ENCODE measurements around the gene NCKAP5.

Gene NCKAP5

DNA sequence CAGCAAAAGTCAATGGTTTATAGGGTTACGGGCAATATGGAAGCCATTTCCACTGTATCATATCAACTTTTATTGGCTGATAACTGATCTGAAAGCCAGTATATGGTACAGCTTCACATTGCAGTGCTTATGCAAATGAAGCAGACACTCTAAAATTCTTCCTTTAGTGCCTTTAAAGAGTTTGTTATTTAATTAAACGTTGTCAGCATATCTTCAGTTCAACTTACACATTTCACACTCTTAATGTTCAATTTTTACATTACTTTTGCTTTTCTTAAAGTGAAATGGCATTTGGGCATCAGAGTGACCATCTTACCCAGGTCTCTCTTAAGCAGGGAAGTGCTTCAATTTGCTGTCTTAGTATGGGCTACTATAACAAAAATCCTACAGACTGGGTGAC is 420.1 kb downstream of the NCKAP5 start:
- Mint-ChIP-seq H3K9me3 (no peaks in the 10 kb centered on the region), H3K27me3 (ENCODE audit: low read depth) (no peaks in the 10 kb centered on the region), H3K4me3 (no peak overlapping the region), H3K4me1 (ENCODE audit: low read depth) (no peaks in the 10 kb centered on the region), H3K27ac (no peak overlapping the region), H3K36me3 (ENCODE audit: low read depth) (no peaks in the 10 kb centered on the region)

DNA sequence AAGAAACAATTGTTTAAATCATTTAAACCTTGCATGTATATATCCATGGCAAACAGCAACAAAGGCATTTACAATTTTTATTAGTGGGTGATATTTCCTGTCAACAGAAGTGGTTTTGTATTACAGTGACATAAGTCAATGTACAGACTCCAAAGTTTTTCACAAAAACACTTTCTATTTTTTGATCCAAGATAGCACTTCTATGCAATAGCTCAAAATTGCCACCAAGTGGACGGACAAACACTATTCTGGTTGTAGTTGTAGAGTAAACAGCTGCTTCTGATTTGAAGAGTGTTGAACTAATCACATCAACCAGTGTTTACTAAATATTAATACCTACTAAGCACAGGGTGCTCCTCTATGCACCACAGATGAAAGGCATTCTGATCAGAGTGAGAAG is 421.4 kb downstream of the NCKAP5 start:
- no peaks in the 10 kb centered on the region for H3K4me1 Mint-ChIP-seq (ENCODE audit: low read depth)
- no peaks in the 10 kb centered on the region for H3K36me3 Mint-ChIP-seq (ENCODE audit: low read depth)
- H3K27ac Mint-ChIP-seq = no peak overlapping the region
- H3K9me3 Mint-ChIP-seq = no peaks in the 10 kb centered on the region
- H3K4me3 Mint-ChIP-seq = no peak overlapping the region
- no peaks in the 10 kb centered on the region for H3K27me3 Mint-ChIP-seq (ENCODE audit: low read depth)

DNA sequence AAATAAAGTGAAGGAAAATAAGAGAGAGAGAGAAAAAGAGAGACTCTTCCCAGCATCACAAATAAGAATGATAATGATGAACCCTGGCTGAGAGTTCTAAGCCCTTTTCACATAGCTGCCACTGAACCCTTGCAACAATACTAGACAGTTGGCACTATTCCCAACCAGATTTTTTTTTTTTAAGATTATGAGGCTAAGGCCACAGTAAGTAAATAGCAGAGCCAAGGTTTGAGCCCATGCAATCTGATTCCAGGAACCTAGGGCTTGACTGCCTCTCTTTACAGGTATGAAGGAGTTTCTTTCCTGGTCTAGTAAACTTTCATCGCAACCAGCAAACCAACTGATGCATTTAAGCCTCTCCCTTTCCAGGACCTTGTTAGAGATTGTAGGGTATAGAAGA is 424.6 kb downstream of the NCKAP5 start:
- Mint-ChIP-seq H3K27ac (no peak overlapping the region), H3K27me3 (ENCODE audit: low read depth) (no peaks in the 10 kb centered on the region), H3K4me1 (ENCODE audit: low read depth) (no peaks in the 10 kb centered on the region), H3K36me3 (ENCODE audit: low read depth) (no peaks in the 10 kb centered on the region), H3K4me3 (no peak overlapping the region), H3K9me3 (no peaks in the 10 kb centered on the region)

DNA sequence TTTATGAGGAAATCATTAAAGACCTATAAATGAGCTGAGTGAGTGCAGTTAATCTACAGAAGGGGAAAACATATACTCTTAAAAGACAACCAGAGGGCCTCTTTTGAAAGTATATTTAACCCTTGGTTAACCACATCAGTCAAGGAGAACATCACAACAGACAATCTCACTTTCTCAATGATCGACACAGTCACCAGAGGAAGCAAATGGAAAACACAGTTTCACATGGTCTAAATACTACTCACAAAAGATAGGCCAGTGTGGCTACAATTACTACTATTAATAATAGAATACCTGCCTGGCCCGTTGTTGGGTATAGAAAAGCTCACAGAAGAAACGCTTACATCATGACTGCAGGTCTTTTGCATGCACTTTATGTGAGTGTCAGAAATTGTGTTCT is 426.2 kb downstream of the NCKAP5 start:
- H3K36me3 Mint-ChIP-seq (ENCODE audit: low read depth) = no peaks in the 10 kb centered on the region
- H3K27ac Mint-ChIP-seq = no peak overlapping the region
- no peak overlapping the region for H3K4me3 Mint-ChIP-seq
- H3K27me3 Mint-ChIP-seq (ENCODE audit: low read depth) = no peaks in the 10 kb centered on the region
- H3K9me3 Mint-ChIP-seq = no peaks in the 10 kb centered on the region
- H3K4me1 Mint-ChIP-seq (ENCODE audit: low read depth) = no peaks in the 10 kb centered on the region

DNA sequence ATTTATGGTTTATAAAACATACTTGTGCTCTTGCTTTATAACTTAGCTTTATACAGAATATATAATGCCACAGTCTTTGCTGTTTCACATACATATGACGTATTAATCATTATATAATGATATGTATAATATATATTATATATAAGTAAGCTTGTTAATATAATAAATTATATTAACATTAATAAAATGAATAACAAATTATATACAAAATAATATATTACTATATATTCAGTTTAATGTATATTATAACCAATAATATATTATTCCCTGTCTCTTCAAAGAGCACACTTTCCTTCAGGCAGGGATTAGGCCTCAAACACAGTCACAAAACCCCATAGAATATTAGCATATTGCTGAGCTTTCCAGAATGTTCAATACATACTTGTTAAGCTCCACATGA is 427.6 kb downstream of the NCKAP5 start:
- no peak overlapping the region for H3K4me3 Mint-ChIP-seq
- no peaks in the 10 kb centered on the region for H3K9me3 Mint-ChIP-seq
- no peaks in the 10 kb centered on the region for H3K36me3 Mint-ChIP-seq (ENCODE audit: low read depth)
- no peaks in the 10 kb centered on the region for H3K4me1 Mint-ChIP-seq (ENCODE audit: low read depth)
- no peak overlapping the region for H3K27ac Mint-ChIP-seq
- H3K27me3 Mint-ChIP-seq (ENCODE audit: low read depth) = no peaks in the 10 kb centered on the region

DNA sequence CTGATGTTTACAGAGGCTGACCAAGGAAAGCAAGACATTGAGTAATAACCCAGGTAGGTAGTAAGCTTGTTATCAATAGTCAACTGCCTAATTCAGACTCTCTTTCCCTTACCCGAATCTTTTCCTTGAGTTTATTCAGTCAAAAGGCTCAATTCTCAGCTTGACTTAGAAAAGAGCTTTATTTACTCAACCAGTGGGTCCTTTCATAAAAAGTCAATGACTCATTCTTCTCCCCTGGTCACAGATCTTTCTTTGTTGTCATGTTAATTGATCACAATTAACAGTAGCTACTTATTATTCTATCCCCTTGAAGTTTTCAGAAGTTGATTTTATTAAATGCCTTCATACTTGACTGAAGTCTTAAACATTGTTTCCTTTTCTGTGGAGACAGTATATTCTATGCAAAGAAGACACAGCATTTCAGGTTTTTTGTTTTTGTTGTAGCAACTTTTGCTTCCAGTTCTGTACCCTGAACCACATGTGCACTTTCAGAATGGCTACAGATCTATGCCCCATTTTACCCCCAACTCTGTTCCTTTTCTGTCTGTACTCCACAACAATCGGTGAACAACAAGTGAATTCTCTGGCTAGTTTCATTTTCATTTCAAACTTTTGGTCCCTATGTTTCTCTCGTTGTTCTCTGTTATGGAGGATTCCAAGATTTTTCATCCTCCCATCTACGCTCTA is 428.3 kb downstream of the NCKAP5 start:
- H3K9me3 Mint-ChIP-seq = no peaks in the 10 kb centered on the region
- no peak overlapping the region for H3K27ac Mint-ChIP-seq
- H3K4me1 Mint-ChIP-seq (ENCODE audit: low read depth) = no peaks in the 10 kb centered on the region
- no peaks in the 10 kb centered on the region for H3K36me3 Mint-ChIP-seq (ENCODE audit: low read depth)
- no peaks in the 10 kb centered on the region for H3K27me3 Mint-ChIP-seq (ENCODE audit: low read depth)
- no peak overlapping the region for H3K4me3 Mint-ChIP-seq

DNA sequence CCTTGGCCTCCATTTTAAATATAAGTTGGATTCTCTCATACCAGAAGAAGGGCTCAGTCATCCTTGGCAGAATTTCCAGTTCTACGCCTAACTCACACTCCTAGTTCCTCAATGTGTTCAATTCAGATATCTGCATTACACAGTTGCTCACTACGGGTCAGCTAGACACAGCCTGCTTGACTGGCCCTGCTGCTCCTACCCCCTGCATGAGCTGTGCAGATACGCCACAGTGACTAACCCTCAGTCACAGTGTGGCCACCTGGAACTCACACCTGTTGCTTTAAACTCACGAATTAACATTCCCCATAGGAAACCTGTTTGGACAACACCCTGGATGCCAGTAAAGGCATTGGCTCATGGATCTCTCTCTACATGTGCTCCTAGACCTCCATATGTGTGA is 429.6 kb downstream of the NCKAP5 start:
- H3K9me3 Mint-ChIP-seq = no peaks in the 10 kb centered on the region
- no peaks in the 10 kb centered on the region for H3K4me1 Mint-ChIP-seq (ENCODE audit: low read depth)
- no peaks in the 10 kb centered on the region for H3K36me3 Mint-ChIP-seq (ENCODE audit: low read depth)
- H3K27ac Mint-ChIP-seq = no peak overlapping the region
- no peak overlapping the region for H3K4me3 Mint-ChIP-seq
- no peaks in the 10 kb centered on the region for H3K27me3 Mint-ChIP-seq (ENCODE audit: low read depth)

DNA sequence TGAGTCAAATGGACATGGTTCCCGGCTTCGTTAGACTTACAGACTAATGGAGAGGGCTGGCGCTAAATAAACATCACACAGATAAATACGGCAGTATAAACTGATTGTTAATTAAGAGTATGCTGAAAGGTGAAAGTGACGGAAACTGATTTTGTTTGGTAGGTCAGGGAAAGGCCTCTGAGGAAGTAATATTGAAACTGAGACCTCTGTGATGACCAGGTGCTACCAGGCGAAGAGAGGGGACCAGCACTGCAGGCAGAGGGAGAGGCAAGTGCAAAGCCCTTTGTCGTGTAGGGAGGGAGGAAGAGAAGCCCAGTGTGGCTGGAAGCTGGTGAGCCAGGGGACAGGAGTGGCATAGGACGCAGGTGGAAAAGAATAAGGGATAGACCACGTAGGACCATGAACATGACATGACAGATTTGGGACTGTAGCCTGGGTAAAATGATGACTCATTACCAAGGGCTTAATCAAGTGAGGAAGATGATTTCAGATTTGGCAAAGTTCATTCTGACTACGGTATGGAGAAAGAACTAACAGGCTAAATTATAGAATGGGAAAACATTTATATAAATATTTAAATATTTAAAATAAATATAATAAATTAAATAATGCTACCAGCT is 433.1 kb downstream of the NCKAP5 start:
- no peaks in the 10 kb centered on the region for H3K9me3 Mint-ChIP-seq
- no peaks in the 10 kb centered on the region for H3K4me1 Mint-ChIP-seq (ENCODE audit: low read depth)
- H3K4me3 Mint-ChIP-seq = no peak overlapping the region
- H3K27me3 Mint-ChIP-seq (ENCODE audit: low read depth) = no peaks in the 10 kb centered on the region
- no peak overlapping the region for H3K27ac Mint-ChIP-seq
- H3K36me3 Mint-ChIP-seq (ENCODE audit: low read depth) = no peaks in the 10 kb centered on the region

DNA sequence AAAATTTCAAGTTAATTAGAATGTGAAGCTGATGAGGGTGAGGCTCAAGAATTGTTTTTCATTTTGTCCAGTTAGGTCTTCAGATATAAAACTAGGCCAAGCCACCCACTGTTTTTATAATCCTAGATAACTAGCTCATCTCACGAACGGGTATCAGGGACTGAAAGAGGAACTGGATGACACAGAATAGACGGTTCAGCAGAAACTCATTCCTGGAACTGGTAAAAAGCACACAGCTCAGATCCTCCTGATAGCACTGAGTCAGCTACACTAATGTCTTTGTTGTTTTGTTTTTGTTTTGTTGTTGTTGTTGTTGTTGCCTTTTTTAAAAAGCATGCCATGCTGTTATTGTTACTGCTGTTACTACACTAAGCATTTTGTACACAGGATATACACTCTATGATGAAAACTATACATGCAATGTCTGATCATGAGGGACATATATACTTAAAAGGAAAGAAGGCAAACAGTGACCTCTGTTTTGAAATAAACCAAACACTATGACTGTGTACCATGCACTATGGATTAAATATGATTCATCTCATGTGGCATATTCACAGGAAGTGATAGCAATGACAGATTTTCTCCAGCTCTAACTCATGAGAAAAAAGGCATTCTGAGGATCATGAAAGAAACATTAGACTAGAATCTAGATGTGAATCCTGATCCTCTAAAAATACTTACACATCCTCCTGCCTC is 437.6 kb downstream of the NCKAP5 start:
- H3K27me3 Mint-ChIP-seq (ENCODE audit: low read depth) = no peaks in the 10 kb centered on the region
- H3K36me3 Mint-ChIP-seq (ENCODE audit: low read depth) = no peaks in the 10 kb centered on the region
- H3K4me3 Mint-ChIP-seq = no peak overlapping the region
- no peaks in the 10 kb centered on the region for H3K4me1 Mint-ChIP-seq (ENCODE audit: low read depth)
- no peak overlapping the region for H3K27ac Mint-ChIP-seq
- no peaks in the 10 kb centered on the region for H3K9me3 Mint-ChIP-seq

DNA sequence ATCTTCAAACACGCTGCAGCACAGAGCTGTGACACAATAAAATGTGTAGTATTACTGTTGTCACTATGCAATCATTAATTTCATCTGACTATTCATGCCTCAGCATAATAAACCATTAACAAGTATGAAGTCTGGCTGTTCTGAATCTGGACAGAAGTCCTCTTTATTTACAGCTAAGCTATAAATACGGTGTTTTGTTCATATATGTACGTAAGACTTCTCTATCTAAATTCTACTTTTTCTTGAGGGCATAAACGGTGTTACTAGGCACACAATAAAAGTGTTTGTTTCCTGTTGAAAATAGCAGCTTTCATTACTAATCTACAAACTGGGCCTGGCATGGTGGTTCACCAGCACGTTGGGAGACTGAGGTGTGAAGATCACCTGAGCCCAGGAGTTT is 443.8 kb downstream of the NCKAP5 start:
- Mint-ChIP-seq H3K27ac (no peak overlapping the region), H3K36me3 (ENCODE audit: low read depth) (no peaks in the 10 kb centered on the region), H3K9me3 (no peaks in the 10 kb centered on the region), H3K4me3 (no peak overlapping the region), H3K4me1 (ENCODE audit: low read depth) (no peaks in the 10 kb centered on the region), H3K27me3 (ENCODE audit: low read depth) (no peaks in the 10 kb centered on the region)

DNA sequence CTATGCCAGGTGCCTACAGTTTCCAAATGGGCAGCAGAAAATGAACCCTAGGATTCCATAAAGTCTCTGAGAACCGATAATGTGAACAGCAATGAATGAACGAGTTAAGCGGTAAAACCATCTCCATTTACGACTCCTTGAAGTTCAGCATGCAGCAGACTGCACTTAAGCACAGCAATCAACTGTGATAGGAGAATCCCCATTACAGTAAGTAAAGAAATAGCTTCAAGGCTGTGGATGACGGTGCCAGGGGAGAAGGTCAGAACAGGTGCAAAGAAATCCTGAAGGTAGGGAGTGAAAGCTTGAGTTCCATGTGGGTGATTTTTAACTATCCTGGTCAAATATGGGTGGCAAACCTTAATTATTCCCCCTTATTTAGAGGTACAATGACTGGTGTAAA is 444.4 kb downstream of the NCKAP5 start:
- Mint-ChIP-seq H3K27ac (no peak overlapping the region), H3K36me3 (ENCODE audit: low read depth) (no peaks in the 10 kb centered on the region), H3K4me3 (no peak overlapping the region), H3K27me3 (ENCODE audit: low read depth) (no peaks in the 10 kb centered on the region), H3K4me1 (ENCODE audit: low read depth) (no peaks in the 10 kb centered on the region), H3K9me3 (no peaks in the 10 kb centered on the region)

DNA sequence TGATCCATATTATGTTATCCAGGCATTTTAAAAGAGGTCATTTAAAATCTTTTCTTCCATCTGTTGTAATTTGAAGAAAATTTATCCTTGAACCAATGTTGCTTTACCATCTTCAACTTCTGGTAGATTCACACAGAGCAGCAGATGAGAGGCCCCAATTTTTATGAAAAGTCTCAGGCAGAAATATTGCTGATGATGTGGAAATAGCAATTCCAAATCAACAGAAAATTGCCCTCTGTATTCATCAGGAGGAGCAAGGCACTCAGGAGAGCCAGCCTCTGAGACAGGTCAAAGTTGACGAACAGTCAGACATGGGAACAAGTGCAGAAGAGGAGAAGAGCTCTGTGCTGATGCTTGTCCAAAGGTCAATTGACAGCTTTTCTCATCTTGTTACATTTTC is 444.9 kb downstream of the NCKAP5 start:
- Mint-ChIP-seq H3K27ac (no peak overlapping the region), H3K27me3 (ENCODE audit: low read depth) (no peaks in the 10 kb centered on the region), H3K4me3 (no peak overlapping the region), H3K9me3 (no peaks in the 10 kb centered on the region), H3K36me3 (ENCODE audit: low read depth) (no peaks in the 10 kb centered on the region), H3K4me1 (ENCODE audit: low read depth) (no peaks in the 10 kb centered on the region)

DNA sequence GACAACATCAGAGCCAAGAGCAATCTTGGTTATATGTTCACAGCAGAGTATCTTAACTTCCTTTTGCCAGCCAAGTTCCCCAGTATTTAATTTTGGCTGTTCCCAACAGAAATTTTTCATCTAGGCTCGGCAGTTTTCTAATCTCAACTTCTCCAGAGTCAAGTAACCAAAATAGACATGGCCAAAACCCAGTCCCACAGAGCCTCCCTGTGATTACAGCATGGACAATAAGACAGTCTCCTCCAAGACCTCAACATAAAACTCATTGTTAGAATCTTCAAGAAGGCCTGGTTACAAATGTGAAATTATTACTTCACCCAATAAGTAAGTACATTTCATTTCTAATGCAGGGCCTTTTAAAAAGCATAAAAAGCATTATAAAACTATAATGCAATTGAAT is 445.7 kb downstream of the NCKAP5 start:
- no peaks in the 10 kb centered on the region for H3K27me3 Mint-ChIP-seq (ENCODE audit: low read depth)
- no peak overlapping the region for H3K27ac Mint-ChIP-seq
- H3K4me1 Mint-ChIP-seq (ENCODE audit: low read depth) = no peaks in the 10 kb centered on the region
- H3K9me3 Mint-ChIP-seq = no peaks in the 10 kb centered on the region
- no peaks in the 10 kb centered on the region for H3K36me3 Mint-ChIP-seq (ENCODE audit: low read depth)
- no peak overlapping the region for H3K4me3 Mint-ChIP-seq

DNA sequence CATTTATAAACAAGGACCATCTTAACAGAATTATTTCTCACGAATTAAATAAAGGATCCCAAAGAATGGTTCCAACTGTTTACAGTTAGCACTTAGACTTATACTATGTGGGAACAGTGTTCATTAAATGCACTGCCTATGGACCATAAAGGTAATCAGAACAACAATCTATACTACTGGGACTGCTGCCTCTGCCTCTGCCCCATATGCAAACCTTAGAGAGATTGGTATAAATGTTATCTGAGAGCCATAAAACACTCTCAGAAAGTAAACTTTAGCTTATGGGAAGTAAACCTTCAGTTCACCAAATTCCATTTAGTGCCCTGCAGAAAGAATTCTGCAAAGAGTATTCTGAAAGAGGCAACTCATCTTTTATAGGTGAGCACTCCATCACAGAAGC is 448.0 kb downstream of the NCKAP5 start:
- H3K36me3 Mint-ChIP-seq (ENCODE audit: low read depth) = no peaks in the 10 kb centered on the region
- H3K4me1 Mint-ChIP-seq (ENCODE audit: low read depth) = no peaks in the 10 kb centered on the region
- H3K27me3 Mint-ChIP-seq (ENCODE audit: low read depth) = no peaks in the 10 kb centered on the region
- H3K4me3 Mint-ChIP-seq = no peak overlapping the region
- no peaks in the 10 kb centered on the region for H3K9me3 Mint-ChIP-seq
- H3K27ac Mint-ChIP-seq = no peak overlapping the region

DNA sequence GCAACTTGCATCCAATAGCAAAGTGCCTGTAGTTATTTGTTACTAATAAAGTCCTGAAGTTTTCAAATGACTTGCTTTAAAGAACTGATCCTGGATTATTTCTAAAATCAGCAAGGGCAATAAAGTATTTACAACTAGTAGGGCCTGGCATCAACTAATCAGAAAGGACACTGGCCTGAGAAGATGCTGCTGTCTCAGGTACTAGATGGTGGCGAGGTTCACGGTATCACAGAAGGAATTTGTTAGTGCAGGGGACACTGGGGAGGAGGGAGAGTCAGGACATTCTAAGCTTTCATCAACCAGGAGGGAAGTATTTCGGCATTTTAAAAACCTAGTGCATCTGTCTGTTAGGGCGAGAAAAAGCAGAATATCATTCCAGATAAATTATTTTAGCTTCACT is 458.1 kb downstream of the NCKAP5 start:
- Mint-ChIP-seq H3K36me3 (ENCODE audit: low read depth) (no peaks in the 10 kb centered on the region), H3K27ac (no peak overlapping the region), H3K9me3 (peaks cover 3% of the 10 kb centered on the region), H3K27me3 (ENCODE audit: low read depth) (no peaks in the 10 kb centered on the region), H3K4me1 (ENCODE audit: low read depth) (no peaks in the 10 kb centered on the region), H3K4me3 (no peak overlapping the region)
